Ishikawa (cell line): ENCODE data around the gene GET4.

Experiments
- CEBPB ChIP-seq: IDR thresholded peaks from 2 replicates; pipeline ENCODE4 v1.6.1; 2012
- CREB1 ChIP-seq: IDR thresholded peaks from 2 replicates; pipeline ENCODE4 v1.6.1; 2012; ENCODE audit warnings: low read depth
- EGR1 ChIP-seq: IDR thresholded peaks from 2 replicates; pipeline ENCODE4 v1.6.1; 2012
- EP300 ChIP-seq: IDR thresholded peaks from 2 replicates; pipeline ENCODE4 v1.6.1; 2012; ENCODE audit warnings: borderline replicate concordance
- FOXM1 ChIP-seq: IDR thresholded peaks from 2 replicates; pipeline ENCODE4 v1.6.1; 2012; ENCODE audit warnings: low read depth, borderline replicate concordance
- NFIC ChIP-seq: IDR thresholded peaks from 2 replicates; pipeline ENCODE4 v1.6.1; 2012
- RAD21 ChIP-seq: IDR thresholded peaks from 2 replicates; pipeline ENCODE4 v1.6.1; 2012; ENCODE audit warnings: low read depth
- TAF1 ChIP-seq: IDR thresholded peaks from 2 replicates; pipeline ENCODE4 v1.6.1; 2012; ENCODE audit warnings: low read depth, mild to moderate bottlenecking
- TCF12 ChIP-seq: IDR thresholded peaks from 2 replicates; pipeline ENCODE4 v1.6.1; 2012; ENCODE audit warnings: low read depth
- TEAD4 ChIP-seq: IDR thresholded peaks from 2 replicates; pipeline ENCODE4 v1.6.1; 2012
- YY1 ChIP-seq: IDR thresholded peaks from 2 replicates; pipeline ENCODE4 v1.6.1; 2012; ENCODE audit warnings: low read depth
- ZBTB7A ChIP-seq: IDR thresholded peaks from 2 replicates; pipeline ENCODE4 v1.6.1; 2012; ENCODE audit warnings: low read depth
- TF ChIP-seq, protein P1 (sequence below): IDR thresholded peaks from 2 replicates; pipeline ENCODE4 v1.6.1; 2012; ENCODE audit warnings: low read depth, mild to moderate bottlenecking
- TF ChIP-seq, protein P2 (sequence below): IDR thresholded peaks from 2 replicates; pipeline ENCODE4 v1.6.1; 2012
- TF ChIP-seq, protein P3 (sequence below): IDR thresholded peaks from 2 replicates; pipeline ENCODE4 v1.6.1; 2012

The GET4 gene

DNA sequence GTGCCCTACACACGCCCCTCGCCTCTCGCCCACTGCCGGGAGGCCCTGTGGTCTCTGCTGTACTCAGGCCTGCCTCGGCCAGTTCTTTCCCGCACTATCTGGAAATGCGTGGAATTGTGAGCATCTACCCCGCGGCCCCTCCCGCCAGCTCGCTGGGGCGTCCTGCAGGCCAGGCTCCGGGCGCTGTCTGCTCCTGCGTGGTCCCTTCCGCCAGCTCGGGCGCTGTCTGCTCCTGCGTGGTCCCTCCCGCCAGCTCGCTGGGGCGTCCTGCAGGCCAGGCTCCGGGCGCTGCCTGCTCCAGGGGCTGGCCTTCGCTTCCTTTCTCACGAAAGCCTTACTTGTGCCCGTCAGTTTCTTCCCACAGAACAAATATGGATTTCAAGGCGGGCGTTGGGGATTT lies 14.9 kb downstream of the GET4 start:
- TF ChIP-seq TEAD4 (no peak), ZBTB7A (no peak), YY1 (no peak), TAF1 (no peak), CEBPB (no peak), CREB1 (no peak), RAD21 (no peak)
- TF ChIP-seq, protein P1, sequence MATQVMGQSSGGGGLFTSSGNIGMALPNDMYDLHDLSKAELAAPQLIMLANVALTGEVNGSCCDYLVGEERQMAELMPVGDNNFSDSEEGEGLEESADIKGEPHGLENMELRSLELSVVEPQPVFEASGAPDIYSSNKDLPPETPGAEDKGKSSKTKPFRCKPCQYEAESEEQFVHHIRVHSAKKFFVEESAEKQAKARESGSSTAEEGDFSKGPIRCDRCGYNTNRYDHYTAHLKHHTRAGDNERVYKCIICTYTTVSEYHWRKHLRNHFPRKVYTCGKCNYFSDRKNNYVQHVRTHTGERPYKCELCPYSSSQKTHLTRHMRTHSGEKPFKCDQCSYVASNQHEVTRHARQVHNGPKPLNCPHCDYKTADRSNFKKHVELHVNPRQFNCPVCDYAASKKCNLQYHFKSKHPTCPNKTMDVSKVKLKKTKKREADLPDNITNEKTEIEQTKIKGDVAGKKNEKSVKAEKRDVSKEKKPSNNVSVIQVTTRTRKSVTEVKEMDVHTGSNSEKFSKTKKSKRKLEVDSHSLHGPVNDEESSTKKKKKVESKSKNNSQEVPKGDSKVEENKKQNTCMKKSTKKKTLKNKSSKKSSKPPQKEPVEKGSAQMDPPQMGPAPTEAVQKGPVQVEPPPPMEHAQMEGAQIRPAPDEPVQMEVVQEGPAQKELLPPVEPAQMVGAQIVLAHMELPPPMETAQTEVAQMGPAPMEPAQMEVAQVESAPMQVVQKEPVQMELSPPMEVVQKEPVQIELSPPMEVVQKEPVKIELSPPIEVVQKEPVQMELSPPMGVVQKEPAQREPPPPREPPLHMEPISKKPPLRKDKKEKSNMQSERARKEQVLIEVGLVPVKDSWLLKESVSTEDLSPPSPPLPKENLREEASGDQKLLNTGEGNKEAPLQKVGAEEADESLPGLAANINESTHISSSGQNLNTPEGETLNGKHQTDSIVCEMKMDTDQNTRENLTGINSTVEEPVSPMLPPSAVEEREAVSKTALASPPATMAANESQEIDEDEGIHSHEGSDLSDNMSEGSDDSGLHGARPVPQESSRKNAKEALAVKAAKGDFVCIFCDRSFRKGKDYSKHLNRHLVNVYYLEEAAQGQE, result no peak

DNA sequence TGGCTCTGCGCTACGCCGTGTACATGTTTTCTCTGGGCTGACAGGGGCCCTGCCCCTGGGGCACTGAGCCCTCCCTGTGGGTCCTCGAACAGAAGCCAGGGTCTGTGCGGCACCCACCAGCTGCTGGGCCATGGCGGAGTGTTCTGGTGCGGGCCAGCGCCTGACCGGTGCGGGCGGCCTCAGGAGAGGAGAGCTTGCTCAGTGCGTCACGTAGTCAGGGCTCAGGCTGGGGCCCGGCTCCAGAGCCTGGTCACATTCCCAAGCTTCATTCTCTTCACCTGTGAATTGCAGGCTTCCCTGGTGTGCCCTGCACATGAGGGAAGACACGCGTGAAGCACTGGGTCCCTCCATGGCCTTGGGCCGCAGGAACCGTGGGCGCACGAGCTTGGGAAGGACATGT lies 15.5 kb downstream of the GET4 start:
- TF ChIP-seq, protein P2, sequence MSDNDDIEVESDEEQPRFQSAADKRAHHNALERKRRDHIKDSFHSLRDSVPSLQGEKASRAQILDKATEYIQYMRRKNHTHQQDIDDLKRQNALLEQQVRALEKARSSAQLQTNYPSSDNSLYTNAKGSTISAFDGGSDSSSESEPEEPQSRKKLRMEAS, result no peak
- TF ChIP-seq TEAD4 (no peak), EP300 (no peak)

DNA sequence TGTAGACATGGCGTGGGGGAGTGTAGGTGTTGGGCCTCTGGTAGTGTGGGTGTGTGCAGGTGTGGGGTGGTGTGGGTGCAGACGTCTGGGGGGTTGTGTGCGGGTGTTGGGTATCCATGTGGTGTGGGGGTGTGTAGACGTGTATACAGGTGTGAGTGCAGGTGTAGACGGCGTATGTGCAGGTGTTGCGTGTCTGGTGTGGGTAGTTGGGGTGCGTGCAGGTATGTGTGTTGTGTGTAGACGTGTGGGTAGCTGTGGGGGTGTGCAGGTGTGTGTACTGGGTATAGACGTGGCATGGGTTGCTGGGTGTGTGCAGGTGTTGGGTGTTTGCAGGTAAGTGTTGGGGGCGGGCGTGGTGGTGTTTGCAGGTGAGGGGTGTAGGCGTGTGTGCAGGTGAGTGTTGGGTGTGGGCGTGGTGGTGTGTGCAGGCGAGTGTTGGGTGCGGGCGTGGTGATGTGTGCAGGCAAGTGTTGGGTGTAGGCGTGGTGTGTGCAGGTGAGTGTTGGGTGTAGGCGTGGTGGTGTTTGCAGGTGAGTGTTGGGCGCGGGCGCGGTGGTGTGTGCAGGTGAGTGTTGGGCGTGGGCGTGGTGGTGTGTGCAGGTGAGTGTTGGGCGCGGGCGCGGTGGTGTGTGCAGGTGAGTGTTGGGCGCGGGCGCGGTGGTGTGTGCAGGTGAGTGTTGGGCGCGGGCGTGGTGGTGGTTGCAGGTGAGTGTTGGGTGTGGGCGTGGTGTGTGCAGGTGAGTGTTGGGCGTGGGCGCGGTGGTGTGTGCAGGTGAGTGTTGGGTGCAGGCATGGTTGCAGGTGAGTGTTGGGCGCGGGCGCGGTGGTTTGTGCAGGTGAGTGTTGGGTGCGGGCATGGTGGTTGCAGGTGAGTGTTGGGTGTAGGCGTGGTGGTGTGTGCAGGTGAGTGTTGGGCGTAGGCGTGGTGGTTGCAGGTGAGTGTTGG lies 16.6 kb downstream of the GET4 start:
- TF ChIP-seq, protein P2, result no peak
- TF ChIP-seq FOXM1, result no peak
- TF ChIP-seq ZBTB7A, result no peak
- TF ChIP-seq YY1, result no peak
- TF ChIP-seq, protein P3, sequence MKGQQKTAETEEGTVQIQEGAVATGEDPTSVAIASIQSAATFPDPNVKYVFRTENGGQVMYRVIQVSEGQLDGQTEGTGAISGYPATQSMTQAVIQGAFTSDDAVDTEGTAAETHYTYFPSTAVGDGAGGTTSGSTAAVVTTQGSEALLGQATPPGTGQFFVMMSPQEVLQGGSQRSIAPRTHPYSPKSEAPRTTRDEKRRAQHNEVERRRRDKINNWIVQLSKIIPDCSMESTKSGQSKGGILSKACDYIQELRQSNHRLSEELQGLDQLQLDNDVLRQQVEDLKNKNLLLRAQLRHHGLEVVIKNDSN, result no peak
- TF ChIP-seq CREB1, result no peak

DNA sequence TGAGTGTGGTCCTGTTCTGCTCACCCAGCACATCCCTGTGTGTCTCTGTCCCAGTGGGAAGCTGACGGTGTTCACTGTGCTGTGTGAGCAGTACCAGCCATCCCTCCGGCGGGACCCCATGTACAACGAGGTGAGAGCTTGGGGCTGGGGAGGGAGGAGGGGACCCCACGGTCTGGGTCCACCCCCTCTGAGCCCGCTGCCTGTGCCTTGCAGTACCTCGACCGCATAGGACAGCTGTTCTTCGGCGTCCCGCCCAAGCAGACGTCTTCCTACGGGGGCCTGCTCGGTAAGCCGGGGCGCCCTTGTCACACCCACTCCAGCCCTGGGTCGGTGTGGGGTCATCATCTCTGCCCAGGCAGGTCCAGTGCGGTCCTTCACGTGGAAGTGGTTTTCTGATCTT lies 17.3 kb downstream of the GET4 start:
- TF ChIP-seq YY1, result no peak
- no peak for TF ChIP-seq TAF1
- no peak for TF ChIP-seq CREB1
- no peak for TF ChIP-seq EP300
- TF ChIP-seq, protein P2, result no peak
- no peak for TF ChIP-seq FOXM1
- TF ChIP-seq TCF12, result no peak
- TF ChIP-seq RAD21, result no peak
- TF ChIP-seq CEBPB, result no peak
- TF ChIP-seq ZBTB7A, result no peak
- no peak for TF ChIP-seq NFIC
- TF ChIP-seq, protein P3, result no peak
- TF ChIP-seq TEAD4, result no peak
- TF ChIP-seq EGR1, result no peak
- TF ChIP-seq, protein P1, result no peak

DNA sequence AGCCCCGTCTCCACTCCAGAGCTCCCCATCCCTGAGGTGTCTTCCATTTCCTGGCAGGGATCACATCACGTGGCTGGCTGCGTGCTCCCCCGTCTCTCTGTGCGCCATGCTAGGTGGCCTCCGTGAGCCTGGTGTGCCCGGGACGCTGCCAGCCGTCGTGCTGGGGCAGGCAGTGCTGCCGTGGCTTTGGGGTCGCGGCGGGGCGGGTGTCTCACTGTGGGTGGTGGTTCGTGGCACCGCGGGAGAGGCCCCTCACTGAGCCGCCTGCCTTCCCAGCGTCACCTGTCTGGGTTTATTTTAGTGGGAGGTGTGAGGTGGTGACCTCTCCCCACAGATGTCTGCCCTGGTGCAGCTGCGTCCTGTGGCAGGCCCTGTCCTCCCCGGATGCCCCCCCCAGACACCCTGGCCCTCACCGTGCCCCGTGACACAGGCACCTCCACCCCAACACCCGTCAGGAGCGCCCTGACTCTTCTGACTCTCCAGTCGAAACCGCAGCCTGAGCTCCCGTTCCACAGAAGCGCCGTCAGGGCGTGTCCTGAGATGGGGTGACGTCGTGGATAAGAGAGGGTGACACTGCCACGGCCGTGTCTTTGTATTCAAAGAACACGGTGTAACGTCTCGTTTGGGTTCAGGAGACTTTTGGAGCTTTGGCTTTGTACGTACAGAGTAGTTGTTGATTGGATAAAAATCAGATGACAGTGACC lies 18.0 kb downstream of the GET4 start:
- TF ChIP-seq CEBPB (no peak), TEAD4 (no peak), FOXM1 (no peak), YY1 (no peak), EGR1 (no peak), TCF12 (no peak), TAF1 (no peak), NFIC (no peak), CREB1 (no peak), RAD21 (no peak), ZBTB7A (no peak), EP300 (no peak)
- TF ChIP-seq, protein P1, result no peak
- TF ChIP-seq, protein P2, result no peak
- TF ChIP-seq, protein P3, result no peak
